NCI-H1105 treated with DMSO at 0.1 percent for 48 hours (cell line): ENCODE data around the gene AMD1.
"Not testable (repeated sequence)": the region's sequence is repeated elsewhere in the genome, so short reads cannot be mapped to it uniquely, and the experiment has no call there.

Experiments
- DNase-seq: peaks from one replicate; lab custom pipeline; 2025; lab: John Stamatoyannopoulos, UW

AMD1 gene

DNA sequence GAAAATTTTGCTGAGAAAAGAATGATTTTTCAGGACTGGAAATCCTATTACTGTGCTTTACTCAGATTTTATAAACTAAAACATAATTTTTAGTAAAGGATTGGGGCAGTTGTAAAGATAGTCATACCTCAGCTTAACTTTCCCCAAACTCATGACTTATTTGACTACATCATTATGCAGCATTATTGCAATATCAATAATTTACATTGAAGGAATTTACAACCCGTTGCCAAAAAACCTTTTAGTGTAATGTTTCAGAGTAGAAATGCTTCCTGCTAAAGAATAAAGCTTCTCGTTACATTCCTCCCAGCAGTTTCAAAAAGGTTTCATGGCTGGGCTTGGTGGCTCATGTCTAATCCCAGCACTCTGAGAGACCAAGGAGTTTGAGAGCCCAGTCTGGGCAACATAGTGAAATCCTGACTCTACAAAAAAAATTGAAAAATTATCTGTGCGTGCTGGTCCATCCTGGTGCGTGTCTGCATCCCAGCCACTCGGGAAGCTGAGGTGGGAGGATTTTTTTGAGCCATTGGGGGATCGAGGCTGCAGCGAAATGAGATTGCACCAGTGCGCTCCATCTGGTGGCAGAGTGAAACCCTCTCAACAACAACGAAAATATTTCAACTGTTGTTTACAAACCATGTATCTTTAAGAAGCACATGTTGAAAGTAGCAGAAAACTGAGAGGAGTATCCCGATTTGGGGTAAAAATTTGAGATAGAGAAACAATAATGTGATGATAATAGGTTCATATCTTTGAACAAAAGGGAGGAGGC lies 4.4 kb downstream of the AMD1 start:
- DNase-seq: no peak

- no peak for DNase-seq
These were observed 6.1 kb downstream of the AMD1 start for GRCh38 chr6:110880651-110881050.

DNA sequence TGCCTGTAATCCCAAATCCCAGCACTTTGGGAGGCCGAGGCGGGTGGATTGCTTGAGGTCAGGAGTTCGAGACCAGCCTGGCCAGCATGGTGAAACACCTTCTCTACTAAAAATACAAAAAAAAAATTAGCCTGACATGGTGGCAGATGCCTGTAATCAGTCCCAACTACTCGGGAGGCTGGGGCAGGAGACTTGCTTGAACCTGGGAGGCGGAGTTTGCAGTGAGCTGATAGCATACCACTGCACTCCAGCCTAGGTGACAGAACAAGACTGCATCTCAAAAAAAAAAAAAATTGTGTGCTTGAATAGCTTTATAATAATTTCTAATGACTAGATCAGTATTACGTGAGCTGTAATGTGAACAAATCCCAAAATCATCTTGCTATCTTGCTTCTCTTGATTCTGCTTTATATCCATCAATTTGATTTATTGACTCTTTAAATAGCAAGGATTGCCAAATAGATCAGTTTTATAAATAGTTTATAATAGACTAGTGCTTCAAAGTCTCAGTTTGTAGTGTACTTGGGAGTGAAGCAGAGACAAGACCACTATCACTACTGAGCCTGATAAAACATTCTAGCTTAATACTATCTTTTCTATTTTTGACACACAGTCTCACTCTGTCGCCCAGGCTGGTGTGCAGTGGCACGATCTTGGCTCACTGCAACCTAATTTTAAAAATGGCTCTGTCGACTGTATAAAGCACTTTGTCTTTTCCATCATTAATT lies 7.1 kb downstream of the AMD1 start:
- no peak for DNase-seq

- DNase-seq: no peak
These were observed 7.7 kb downstream of the AMD1 start for GRCh38 chr6:110882274-110882619.

DNA sequence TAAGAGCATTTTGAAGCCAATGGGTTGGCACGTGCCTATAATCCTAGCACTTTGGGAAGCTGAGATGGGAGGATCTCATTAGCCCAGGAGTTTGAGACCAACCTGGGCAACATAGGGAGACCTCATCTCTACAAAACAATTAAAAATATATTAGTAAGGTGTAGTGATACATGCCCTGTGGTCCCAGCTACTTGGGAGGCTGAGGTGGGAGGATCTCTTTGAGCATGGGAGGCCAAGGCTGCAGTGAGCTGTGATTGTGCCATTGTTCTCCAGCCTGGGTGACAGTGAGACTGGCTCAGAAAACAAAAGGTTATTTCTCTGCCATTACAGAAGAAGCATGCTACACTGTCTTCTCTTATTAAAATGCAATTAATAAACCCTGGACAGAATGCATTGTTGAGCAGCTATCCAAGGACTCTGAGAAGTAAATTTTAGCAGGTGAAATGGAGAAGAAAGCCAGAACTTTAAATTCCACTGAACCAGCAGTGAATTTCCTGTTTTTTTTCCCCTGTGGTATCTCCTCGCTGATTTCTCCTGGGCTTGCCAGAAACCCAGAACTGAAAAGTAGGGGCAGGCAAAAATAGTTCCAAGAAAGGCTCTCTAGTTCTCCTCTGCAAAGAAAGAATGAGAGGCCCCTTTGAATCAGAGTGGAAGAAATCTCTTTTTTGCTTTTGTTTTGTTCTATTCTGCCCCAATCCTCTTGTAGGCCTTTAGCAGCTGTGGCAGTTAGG lies 8.4 kb downstream of the AMD1 start:
- no peak for DNase-seq

- no peak for DNase-seq
These were observed 9.7 kb downstream of the AMD1 start for GRCh38 chr6:110884321-110884720.

GRCh38 chr6:110885526-110885925 lies 10.9 kb downstream of the AMD1 start:
- no peak for DNase-seq

DNA sequence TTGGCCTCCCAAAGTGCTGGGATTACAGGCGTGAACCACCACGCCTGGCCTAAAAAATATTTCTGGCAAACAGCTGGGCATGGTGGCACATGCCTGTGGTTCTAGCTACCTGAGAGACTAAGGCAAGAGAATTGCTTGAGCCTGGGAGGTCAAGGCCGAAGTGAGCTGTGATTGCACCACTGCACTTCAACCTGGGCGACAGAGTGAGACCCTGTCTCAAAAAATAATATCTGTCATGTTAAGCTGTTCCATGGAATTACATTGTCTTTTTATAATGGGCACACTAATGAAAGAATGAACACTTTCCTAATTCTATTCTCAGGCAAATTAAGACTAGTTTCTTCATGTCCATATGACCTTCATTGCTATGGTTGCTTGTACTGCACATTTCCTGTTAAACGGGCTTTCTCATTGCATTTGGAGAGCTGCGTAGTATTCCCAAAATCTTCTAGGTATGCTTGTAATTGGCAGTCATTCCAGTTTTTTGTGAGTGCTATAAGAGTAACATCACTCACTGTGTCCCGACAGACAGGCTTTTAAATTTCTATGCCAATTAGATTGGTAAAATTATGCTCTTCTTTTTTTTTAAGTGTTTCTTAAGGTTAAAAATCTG lies 12.1 kb downstream of the AMD1 start:
- no peak for DNase-seq

DNA sequence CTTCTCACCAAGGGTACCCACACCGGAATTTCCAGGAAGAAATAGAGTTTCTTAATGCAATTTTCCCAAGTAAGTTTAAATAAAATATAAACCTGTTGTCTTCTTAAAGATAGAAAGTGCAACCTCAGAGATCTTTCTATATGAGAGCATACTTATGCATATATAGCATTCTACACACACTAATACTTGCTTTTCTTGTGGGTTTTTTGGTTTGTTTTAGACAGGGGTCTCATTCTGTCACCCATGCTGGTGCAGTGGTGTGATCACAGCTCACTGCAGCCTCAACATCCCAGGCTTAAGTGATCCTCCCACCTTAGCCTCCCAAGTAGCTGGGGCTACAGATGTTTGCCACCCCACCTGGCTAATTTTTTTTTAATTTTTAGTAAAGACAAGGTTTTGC lies 15.7 kb downstream of the AMD1 start:
- DNase-seq: no peak

- no peak for DNase-seq
These were observed 21.5 kb downstream of the AMD1 start for GRCh38 chr6:110895907-110896608.

GRCh38 chr6:110897433-110897832 lies 22.8 kb downstream of the AMD1 start:
- no peak for DNase-seq

GRCh38 chr6:110898111-110898510 lies 23.5 kb downstream of the AMD1 start:
- DNase-seq: no peak

GRCh38 chr6:110900028-110900598 lies 25.5 kb downstream of the AMD1 start:
- no peak for DNase-seq

DNA sequence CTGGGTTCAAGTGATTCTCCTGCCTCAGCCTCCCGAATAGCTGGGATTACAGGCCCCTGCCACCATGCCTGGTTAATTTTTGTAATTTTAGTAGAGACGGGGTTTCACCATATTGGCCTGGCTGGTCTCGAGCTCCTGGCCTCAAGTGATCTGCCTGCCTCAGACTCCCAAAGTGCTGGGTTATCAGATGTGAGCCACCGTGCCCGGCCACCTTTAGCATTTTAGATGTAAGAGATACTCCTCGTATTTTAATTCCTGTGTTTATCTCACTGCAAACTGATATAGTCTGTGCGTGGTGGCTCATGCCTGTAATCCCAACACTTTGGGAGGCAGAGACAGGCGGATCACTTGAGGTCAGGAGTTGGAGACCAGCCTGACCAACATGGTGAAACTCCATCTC lies 27.0 kb downstream of the AMD1 start:
- DNase-seq: not testable (repeated sequence)

- DNase-seq: no peak
These were observed 27.5 kb downstream of the AMD1 start for GRCh38 chr6:110902091-110902490.

- not testable (repeated sequence) for DNase-seq
These were observed 31.7 kb downstream of the AMD1 start for GRCh38 chr6:110906273-110906672.

DNA sequence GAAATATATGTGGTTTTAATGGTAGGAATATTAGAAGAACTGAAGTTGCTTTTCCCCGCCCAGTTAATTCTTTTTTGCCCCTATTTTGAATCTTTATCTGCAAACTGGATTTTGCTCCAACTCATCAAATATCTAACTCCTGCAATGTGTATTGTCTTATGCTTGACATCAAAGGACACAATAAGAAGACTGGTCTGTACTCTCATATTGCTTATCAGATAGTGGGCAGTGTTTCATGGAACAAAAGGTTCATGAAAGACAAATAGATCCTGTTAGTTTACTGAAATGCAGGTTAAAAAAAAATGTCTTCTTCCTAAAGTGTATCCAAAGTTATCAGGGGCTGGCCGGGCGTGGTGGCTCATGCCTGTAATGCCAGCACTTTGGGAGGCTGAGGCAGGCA lies 56.2 kb downstream of the AMD1 start:
- DNase-seq: no peak

- no peak for DNase-seq
These were observed 59.3 kb downstream of the AMD1 start for GRCh38 chr6:110933912-110934311.

DNA sequence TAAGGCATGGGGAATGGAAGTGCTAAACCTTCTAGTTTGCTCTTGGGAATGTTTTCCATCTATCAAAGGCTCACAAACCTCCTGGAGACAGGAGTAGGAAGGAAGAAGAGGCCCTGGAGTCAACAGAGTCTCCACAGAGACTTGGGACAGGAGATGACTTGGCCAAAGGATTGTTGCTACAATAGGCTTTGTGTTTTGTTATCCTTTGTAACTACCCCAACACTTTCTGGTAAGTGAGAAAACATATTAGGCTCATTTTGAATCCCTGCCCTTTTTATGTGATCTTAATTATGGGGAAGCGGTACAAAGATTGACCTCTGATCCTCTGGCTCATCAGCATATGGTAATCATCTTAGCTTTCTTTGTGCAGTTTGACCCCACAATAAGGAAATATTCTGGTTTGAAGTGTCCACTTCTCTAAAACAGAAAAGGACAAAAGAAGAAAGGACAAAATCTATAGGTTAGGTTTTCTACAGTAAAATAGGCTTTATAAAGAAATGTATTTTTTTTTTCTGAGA lies 59.9 kb downstream of the AMD1 start:
- DNase-seq: no peak

DNA sequence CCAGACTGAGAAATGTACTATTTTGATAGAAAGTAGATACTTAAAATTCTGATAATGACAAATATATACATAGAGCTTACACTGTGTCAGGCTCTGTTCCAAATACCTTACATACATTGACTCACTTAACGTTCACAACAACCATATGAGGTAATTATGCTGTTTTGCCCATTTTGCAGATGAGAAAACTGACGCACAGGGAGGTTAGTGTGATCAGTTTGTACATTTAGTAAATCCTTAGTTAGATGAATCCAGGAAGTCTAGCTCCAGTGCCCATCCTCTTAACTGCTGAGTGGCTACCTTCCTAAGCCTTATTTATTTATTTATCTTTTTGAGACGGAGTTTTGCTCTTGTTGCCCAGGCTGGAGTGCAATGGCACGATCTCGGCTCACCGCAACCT lies 60.6 kb downstream of the AMD1 start:
- no peak for DNase-seq

- DNase-seq: no peak
These were observed 63.6 kb downstream of the AMD1 start for GRCh38 chr6:110938171-110938570.
